NCI-H128 (cell line): Measurements from ENCODE around the gene FBXO39.
"Not testable (repeated sequence)": the region's sequence is repeated elsewhere in the genome, so short reads cannot be mapped to it uniquely, and the experiment has no call there.

Experiments used
- DNase-seq: peaks from one replicate; lab custom pipeline; 2025; ENCODE audit not compliant: unreplicated experiment; lab: John Stamatoyannopoulos, UW

The FBXO39 gene

DNA sequence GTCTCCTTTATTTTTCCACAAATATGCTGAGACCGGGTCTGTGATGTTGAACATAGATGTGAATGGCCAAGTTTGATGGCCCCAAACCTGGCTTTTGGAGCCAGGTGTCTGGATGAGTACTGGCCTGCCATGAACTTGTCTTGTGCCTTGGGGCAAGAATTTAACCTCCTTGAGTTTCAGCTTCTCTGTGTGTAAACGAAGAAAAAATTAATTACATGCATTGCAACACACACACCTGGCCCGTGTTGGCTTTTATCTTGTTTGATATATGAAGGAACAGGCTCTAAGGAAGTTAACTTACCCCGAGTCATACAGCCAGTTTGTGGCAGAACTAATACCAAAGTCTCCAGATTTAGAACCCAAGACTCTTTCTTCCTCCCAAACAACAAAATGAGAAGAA, 13.1 kb downstream of the FBXO39 start:
- no peak for DNase-seq

DNA sequence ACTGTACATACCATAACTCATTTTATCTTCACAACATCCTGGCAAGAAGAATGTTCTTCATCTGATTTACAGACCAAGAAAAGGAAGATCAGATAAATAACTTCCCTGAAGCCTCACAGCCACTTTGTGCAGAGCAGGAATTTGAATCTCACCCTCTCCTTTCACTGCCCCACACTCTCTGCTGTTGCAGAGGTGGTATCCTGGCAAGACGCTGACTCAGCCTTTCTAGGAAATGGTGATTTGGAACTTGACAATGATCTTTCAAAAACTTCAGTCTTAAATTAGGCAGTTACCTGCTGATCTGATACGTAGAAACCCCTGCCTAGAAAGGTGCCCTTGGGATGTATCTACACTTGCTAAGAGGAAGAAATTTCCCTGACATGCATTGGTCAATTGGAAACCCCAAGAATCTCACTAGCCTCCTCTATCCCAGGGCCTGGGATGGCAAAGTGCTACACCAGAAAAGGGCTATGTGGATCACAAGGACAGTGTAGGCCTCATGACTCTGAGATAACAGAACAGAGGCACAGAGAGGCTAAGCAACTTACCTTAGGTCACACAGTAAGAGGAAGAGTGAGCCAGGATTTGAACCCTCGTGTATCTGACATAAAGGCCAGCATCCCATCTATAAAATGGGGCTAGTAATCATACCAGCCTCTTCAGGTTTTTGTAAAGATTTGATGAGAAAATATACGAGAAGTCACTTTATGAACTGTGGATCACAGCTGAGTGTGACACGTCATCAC, 17.9 kb downstream of the FBXO39 start:
- no peak for DNase-seq

DNA sequence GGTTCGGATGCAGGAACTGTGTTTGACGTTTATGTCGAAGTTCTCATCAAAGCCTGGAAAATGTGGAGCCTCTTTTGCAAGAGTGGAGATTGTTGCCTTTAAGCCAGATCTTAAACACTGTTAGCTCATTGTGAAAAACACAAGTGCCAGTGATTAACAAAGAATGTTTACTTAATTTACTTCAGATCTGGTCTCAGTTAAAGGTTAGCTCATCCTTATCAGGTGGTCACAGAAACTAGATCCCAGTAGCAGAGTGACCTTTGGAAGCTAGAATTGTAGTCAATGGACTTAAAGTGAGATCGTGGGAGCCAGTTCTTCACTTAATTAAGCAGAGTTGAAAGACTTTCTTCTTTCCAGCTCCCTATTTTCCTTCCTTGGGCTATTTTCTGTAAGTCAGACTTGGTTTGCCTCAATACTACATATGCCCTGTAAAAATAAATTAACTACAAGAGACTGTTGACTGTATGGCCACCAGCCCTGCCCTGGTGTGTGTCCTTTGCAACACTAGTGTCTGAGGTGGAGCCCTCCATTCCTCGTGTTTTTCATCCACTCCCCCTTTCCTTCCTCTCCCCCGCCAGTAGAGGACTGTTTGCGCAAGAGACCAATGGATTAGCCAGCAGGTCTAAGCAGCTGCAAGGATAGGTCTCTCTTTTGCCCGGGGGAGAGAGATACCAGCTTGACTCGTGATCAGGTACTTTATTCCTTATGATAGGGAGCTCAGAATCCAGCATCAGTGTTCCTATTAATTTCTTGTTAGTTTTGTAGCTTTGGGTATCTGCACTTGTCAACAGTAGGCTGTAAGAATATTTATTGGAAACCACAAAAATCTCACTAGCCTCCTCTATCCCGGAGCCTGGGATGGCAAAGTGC, 20.2 kb downstream of the FBXO39 start:
- DNase-seq = no peak

DNA sequence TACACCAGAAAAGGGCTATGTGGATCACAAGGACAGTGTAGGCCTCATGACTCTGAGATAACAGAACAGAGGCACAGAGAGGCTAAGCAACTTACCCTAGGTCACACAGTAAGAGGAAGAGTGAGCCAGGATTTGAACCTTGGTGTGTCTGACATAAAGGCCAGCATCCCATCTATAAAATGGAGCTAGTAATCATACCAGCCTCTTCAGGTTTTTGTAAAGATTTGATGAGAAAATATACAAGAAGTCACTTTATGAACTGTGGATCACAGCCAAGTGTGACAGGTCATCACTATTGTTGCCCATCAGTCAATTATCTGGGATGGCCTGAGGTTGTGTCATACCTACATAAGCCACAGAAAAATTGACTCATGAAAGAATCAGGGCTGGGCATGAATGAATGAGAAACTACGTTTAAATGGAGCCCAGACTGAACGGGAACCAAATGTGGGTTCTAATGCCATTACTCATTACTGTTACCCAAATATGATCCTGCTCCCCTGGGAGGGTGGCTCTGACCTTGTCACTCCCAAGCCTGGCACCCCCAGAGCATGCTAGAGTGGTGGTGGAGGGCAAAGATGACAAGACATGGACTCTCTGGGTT, 21.0 kb downstream of the FBXO39 start:
- DNase-seq = no peak

DNA sequence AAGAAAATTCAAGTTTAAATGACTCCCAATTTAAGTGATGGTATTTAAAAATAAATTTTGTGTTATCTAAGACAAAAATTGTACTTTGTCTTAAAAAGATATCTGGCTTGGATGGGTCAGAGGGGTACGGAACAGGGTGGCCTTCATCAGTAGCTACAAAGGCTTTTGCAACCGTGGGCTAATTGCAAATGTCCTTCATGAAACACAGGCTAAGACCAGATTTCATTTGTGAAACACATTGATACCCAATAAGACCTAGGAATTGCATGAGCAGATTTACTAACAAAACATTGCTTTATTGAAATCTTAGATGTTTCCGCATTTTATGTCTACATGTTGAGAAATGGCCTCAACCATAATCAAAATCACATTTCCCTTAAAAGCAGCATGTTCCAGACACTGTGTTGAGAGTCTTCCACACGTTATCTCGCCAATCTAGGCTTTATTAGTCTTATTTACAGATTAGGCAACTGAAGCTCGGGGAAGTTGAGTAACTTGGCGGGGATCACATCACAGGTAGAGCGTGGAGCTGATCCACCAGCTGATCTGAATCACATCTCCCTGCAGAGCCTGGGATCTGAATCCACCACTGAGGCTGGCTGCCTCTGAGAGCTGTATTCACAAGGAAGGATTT, 21.8 kb downstream of the FBXO39 start:
- no peak for DNase-seq

DNA sequence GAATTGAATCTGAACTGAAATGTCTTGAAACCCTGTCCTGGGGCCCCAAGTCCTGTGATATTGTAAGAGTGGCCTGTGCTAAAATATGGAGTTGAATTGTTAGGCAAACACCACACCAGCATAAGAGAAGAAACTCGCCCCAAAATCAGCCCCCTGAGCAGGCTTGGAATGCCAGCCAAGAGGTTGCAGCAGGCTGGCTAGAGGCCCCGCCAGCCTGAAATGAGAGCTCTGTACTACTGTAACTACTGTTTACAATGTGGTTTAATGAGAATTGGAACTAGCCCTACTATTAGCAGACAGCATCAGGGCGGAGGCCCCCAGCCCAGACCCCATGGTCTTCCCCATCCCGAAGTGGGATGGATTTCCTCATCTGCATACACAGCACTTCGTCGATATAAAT, 23.7 kb downstream of the FBXO39 start:
- no peak for DNase-seq

DNA sequence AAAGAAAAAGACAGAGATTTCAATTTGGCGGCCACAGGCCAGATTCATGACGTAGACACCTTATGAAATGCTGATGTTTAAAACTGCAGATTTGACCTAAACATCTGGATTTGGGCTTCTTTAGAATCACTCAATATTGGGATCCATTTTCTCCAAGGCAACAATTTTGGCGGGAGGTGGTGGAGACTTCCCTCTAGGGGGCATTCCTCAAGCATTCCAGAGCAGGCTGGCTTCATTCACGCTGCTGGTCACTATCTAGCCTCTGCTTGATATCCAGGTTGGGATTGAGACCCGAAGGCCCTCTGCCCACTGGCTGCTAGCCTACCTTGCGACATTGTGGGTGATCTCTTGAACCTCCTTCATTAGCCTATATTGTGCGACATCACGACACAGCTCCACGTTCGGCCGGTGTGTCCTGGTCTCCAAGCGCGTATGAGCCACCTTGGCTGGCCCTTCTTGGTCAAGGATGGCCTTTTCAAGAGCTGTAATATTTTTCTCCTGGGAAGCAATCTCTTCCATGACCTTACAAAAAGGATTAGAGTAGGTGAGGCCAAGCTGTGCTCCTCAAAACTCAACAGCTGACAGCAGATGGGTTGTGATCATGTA, 24.5 kb downstream of the FBXO39 start:
- no peak for DNase-seq

DNA sequence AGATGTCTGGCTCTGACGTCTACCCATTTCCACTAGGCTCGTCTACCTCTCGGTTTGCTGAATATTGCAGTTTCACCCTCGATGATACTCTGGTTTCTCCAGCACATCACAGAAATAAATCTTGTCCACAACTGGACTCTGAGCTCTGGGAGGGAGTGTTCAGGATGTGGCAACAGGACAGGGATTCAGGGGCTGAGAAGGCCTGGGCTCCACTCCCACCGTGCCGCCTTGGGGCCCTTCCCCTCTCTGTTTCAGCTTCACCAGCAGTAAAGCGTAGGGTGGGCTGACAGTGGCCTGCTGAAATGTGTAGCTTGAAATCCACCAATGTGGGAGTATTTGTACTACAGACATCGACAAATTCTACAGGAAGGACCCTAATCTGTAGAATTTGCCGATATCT, 35.5 kb downstream of the FBXO39 start:
- no peak for DNase-seq

DNA sequence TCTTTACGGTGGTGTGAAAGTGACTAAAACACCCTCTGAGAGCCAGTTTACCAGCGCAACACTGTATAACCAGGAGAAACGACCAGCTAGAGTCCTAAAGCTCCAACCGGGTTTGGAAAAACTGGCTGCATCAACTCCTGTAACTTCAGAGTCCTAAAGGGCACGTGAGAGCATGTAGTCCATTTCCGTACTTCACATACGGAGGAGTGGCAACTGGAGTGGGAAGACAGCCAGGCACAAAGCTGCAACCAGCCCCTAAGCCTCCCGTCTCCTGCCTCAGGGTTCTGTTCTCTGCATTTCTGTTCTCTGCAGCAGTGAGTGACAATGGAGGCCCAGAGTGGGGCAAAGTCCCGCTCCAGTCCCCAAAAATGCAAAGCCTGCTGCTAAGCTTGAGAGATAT, 36.3 kb downstream of the FBXO39 start:
- DNase-seq = no peak

DNA sequence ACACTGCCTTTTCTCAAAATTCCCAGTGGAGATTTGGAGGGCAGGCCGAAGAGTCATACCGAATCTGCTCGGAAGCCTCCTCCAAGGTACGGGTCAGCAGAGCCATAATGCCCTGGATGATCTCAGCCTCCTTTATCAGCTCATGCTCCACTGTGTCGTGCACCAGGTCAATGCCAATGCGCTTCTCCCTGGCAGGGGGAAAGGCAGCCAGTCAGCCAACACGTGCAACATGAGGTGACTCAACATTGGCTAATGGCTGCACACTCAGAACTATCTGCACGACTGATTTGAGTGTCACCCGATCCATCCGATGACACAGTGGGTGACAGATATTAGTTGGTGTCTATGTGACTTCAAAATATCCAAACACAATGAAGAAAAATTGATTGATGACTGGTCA, 39.8 kb downstream of the FBXO39 start:
- no peak for DNase-seq

DNA sequence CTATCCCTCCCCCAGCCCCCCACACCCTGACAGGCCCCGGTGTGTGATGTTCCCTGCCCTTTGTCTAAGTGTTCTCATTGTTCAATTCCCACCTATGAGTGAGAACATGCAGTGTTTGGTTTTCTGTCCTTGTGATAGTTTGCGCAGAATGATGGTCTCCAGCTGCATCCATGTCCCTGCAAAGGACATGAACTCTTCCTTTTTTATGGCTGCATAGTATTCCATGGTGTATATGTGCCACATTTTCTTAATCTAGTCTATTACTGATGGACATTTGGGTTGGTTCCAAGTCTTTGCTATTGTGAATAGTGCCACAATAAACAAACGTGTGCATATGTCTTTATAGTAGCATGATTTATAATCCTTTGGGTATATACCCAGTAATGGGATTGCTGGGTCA, 40.4 kb downstream of the FBXO39 start:
- DNase-seq = not testable (repeated sequence)

DNA sequence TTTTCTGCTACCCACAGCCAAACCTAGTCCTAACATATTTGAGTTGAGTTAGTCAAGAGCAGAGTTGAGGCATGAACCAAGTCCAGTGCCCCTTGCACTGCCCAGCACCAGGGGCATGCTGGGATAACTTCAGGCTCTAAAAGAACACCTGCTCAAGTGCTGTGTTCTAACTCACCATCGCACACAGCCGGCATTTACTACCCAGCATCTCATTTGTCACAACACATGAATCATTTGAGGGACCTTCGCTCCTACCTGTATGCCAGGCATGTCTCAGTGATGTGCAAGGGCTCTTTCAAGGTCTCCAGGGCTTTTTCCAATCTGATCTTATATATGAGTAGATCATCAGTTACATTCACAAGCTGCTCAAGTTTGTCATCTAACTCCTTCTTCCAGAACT, 42.9 kb downstream of the FBXO39 start:
- no peak for DNase-seq

DNA sequence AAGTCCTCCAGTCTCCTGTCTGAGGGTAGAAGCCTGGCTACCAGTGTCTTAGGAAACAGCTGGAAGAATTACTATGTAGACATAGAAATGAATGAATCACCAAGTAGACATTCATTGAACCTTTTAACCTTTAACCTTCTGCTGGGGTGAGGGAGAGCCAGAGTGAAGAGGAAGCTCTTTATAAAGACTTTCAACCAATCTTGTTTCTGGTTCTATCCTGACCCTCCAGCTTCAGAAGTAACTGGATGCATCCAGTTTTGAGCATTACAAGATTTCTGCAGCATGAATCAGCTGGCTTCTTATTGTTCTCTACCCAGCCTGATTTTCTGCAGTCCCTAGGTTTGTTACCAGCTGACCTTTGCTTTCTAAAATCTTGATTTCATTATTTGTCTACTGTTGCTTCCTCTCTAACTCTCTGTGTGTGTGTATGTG, 47.0 kb downstream of the FBXO39 start:
- no peak for DNase-seq

DNA sequence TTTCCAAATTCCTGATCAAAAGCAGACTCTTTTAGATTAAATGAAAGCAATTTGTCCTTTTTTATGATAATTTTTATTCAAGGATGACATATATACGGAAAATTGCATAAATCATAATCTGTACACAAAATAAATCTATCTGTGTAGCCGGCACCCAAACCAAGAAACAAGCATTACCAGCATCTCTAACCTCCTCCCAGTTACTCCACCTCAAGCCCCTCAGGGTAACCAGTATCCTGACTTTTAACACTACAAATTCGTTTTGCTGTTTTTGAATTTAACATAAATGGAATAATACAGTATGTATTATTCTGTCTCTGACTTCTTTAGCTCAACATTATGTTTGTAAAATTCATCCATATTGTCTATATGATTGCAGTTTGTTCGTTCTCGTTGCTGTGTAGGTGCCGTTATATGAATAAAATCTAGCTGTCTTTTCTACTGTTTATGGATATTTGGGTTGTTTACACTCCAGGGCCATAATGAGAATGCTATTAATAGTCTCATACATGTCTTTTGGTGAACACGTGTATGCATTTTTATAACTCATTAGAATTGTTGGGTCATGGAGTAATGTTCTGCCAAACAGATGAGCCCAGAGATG, 54.5 kb downstream of the FBXO39 start:
- DNase-seq = no peak

DNA sequence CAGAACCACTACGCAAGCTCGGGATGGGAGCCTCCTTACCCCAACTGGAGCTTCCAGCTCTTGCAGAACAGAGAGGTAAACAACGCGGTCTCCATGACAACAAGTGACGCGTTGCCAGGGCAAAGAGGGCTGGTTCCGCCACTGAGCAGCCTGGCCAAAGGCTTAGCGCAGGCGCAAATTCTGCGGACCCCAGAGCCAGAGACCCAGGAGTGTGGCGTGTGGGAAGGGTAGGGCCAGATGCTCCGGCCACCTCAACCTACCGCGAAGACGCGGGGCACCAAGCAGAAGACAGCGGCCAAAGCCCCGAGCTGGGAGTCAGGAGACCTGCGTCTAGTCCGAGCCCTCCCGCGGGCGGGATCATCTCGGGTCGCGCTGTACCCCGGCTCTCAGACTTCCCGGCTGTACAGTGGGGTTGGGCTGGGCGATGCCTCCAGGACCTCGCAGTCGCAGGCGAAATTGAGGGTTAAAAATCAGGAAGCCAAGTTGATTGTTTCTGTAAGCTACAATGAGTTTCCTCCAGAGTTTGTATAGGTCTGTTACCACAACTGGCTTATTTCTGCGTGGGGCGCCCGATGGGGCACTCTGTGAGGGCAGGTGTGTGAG, 55.7 kb downstream of the FBXO39 start, which contains the start of gene TEKT1:
Gene TEKT1 (minus strand): TSS at position 69 of the 603 bp plus-strand sequence. CDS start 1,353 bp downstream, outside the sequence.
- no peak for DNase-seq
